SK-N-SH (cell line): Measurements from ENCODE around the gene ATF7IP2. TPM values are rescaled to one million over a fixed set of nuclear protein-coding genes. Genes with fewer than 3 reads are reported as not detected.

Experiments
- CTCF ChIA-PET: fragments of 300-600, 350-600 bp; formaldehyde crosslinking; extraction: SDS; loops from one replicate; lab custom pipeline; 2021; lab: Yijun Ruan, JAX
- POLR2A ChIA-PET: fragments of 350-600 bp; sonication (Branson Sonifier 250); formaldehyde crosslinking; extraction: SDS; loops from one replicate; lab custom pipeline; 2020; ENCODE audit warnings: antibody characterized with exemption, inconsistent platforms; lab: Yijun Ruan, JAX
- DNase-seq: peaks from one replicate; pipeline ENCODE4 v3.0.0; 2012
- H2AFZ ChIP-seq: fragments of 200-600 bp; sonication (generic); 2 replicates; pipeline ENCODE4 v1.8.1; 2016; ENCODE audit warnings: antibody characterized with exemption, mild to moderate bottlenecking, low read depth
- H3F3A ChIP-seq: fragments of 200-600 bp; sonication (generic); replicated peaks from 2 replicates; pipeline ENCODE3; 2016; ENCODE audit warnings: antibody characterized with exemption, mild to moderate bottlenecking; ENCODE audit not compliant: insufficient read depth
- H3K27ac ChIP-seq, 2 experiments: fragments of 200-500 bp in 1 of 2; fragments of 200-600 bp in 1 of 2; sonication (Bioruptor generic) in 1 of 2; sonication (generic), shearing (Covaris generic) in 1 of 2; 2 replicates each; pipeline versions ENCODE4 v1.5.1 to v1.6.1; 2014 to 2016; ENCODE audit warnings: low read depth in 2 of 2, inconsistent platforms in 1 of 2, low read length in 1 of 2, mild to moderate bottlenecking in 1 of 2, mixed read lengths in 1 of 2
- H3K27me3 ChIP-seq: fragments of 200-600 bp; sonication (generic), shearing (Covaris generic); 2 replicates; pipeline ENCODE4 v1.6.1; 2016; ENCODE audit warnings: mixed run types; ENCODE audit not compliant: insufficient read depth
- H3K36me3 ChIP-seq, 2 experiments: fragments of 200-500 bp in 1 of 2; fragments of 200-600 bp in 1 of 2; sonication (Bioruptor generic) in 1 of 2; sonication (generic) in 1 of 2; replicated peaks in 1 of 2; 2 replicates each; pipeline versions ENCODE3 to v1.5.1; 2014 to 2016; ENCODE audit warnings: low read length in 1 of 2, mild to moderate bottlenecking in 1 of 2; ENCODE audit not compliant: insufficient read depth in 2 of 2, control insufficient read depth in 1 of 2
- H3K4me1 ChIP-seq, 2 experiments: fragments of 200-500 bp in 1 of 2; fragments of 200-600 bp in 1 of 2; sonication (Bioruptor generic) in 1 of 2; sonication (generic), shearing (Covaris generic) in 1 of 2; 2 replicates each; pipeline versions ENCODE4 v1.5.1 to v1.6.1; 2014 to 2016; ENCODE audit warnings: low read depth in 1 of 2, low read length in 1 of 2, mixed run types in 1 of 2; ENCODE audit not compliant: insufficient read depth in 2 of 2, control insufficient read depth in 1 of 2
- H3K4me2 ChIP-seq: fragments of 200-600 bp; sonication (generic), shearing (Covaris generic); 2 replicates; pipeline ENCODE4 v1.6.1; 2017; ENCODE audit warnings: mixed run types
- H3K4me3 ChIP-seq, 2 experiments: fragments of 200-500 bp in 1 of 2; fragments of 200-600 bp in 1 of 2; sonication (Bioruptor generic) in 1 of 2; sonication (generic), shearing (Covaris generic) in 1 of 2; 2 replicates each; pipeline versions ENCODE4 v1.5.1 to v1.8.1; 2014 to 2016; ENCODE audit warnings: low read depth in 2 of 2, inconsistent platforms in 1 of 2, low read length in 1 of 2, mild to moderate bottlenecking in 1 of 2, mixed read lengths in 1 of 2, moderate library complexity in 1 of 2
- H3K79me2 ChIP-seq: fragments of 200-600 bp; sonication (generic); 2 replicates; pipeline ENCODE4 v1.8.1; 2017; ENCODE audit warnings: mild to moderate bottlenecking; ENCODE audit not compliant: insufficient read depth
- H3K9ac ChIP-seq: fragments of 200-600 bp; sonication (generic); 2 replicates; pipeline ENCODE4 v1.6.1; 2017; ENCODE audit warnings: mixed run types
- H3K9me2 ChIP-seq: fragments of 200-600 bp; sonication (generic); 2 replicates; pipeline ENCODE4 v1.6.1; 2017; ENCODE audit warnings: mixed run types
- H3K9me3 ChIP-seq: fragments of 200-600 bp; sonication (generic); 2 replicates; pipeline ENCODE4 v1.6.1; 2017; ENCODE audit warnings: mixed run types, mild to moderate bottlenecking, moderate library complexity
- H4K20me1 ChIP-seq: fragments of 200-600 bp; sonication (generic); 2 replicates; pipeline ENCODE4 v1.6.1; 2017; ENCODE audit warnings: mild to moderate bottlenecking, mixed run types; ENCODE audit not compliant: insufficient read depth
- CHD2 ChIP-seq: fragments of 150-350 bp; IDR thresholded peaks from 2 replicates; pipeline ENCODE4 v1.6.1; 2018; ENCODE audit warnings: low read length; ENCODE audit not compliant: partially characterized antibody
- EP300 ChIP-seq, 2 experiments: IDR thresholded peaks; 2 replicates each; pipeline versions ENCODE4 v1.4.0 to v1.6.1; 2012; ENCODE audit warnings: borderline replicate concordance in 1 of 2, low read depth in 1 of 2, low read length in 1 of 2
- EZH2phosphoT487 ChIP-seq: fragments of 200-600 bp; sonication (generic); IDR thresholded peaks from 2 replicates; pipeline ENCODE4 v1.6.1; 2017; ENCODE audit warnings: low read depth, mixed run types, mild to moderate bottlenecking, antibody characterized with exemption, moderate library complexity, borderline replicate concordance
- GABPA ChIP-seq: IDR thresholded peaks from 2 replicates; pipeline ENCODE4 v1.4.0; 2012; ENCODE audit warnings: low read depth, mild to moderate bottlenecking
- IRF3 ChIP-seq: fragments of 150-350 bp; IDR thresholded peaks from 2 replicates; pipeline ENCODE4 v1.6.1; 2016; ENCODE audit warnings: mild to moderate bottlenecking, low read depth, low read length
- MAX ChIP-seq: IDR thresholded peaks from 2 replicates; pipeline ENCODE4 v1.4.0; 2012; ENCODE audit warnings: low read depth
- NFIC ChIP-seq: IDR thresholded peaks from 2 replicates; pipeline ENCODE4 v1.4.0; 2012; ENCODE audit warnings: borderline replicate concordance
- NRF1 ChIP-seq: IDR thresholded peaks from 2 replicates; pipeline ENCODE4 v1.6.1; 2012; ENCODE audit warnings: low read depth, mild to moderate bottlenecking, low read length
- PBX3 ChIP-seq: IDR thresholded peaks from 2 replicates; pipeline ENCODE4; 2012
- RAD21 ChIP-seq: IDR thresholded peaks from 2 replicates; pipeline ENCODE4 v1.6.1; 2012; ENCODE audit warnings: mild to moderate bottlenecking, low read length
- RCOR1 ChIP-seq: fragments of 150-350 bp; IDR thresholded peaks from 2 replicates; pipeline ENCODE4 v1.6.1; 2017; ENCODE audit warnings: antibody characterized with exemption, low read length
- RFX5 ChIP-seq: IDR thresholded peaks from 2 replicates; pipeline ENCODE4 v1.6.1; 2012; ENCODE audit warnings: mild to moderate bottlenecking, improper control_type of control experiment, low read length
- RXRA ChIP-seq: IDR thresholded peaks from 2 replicates; pipeline ENCODE4 v1.4.0; 2012; ENCODE audit warnings: low read depth, mild to moderate bottlenecking, borderline replicate concordance
- SMC3 ChIP-seq: IDR thresholded peaks from 2 replicates; pipeline ENCODE4 v1.6.1; 2012; ENCODE audit warnings: low read depth, low read length, improper control_type of control experiment
- TCF12 ChIP-seq: IDR thresholded peaks from 2 replicates; pipeline ENCODE4 v1.4.0; 2012
- TEAD4 ChIP-seq: IDR thresholded peaks from 2 replicates; pipeline ENCODE4 v1.4.0; 2012; ENCODE audit warnings: mild to moderate bottlenecking, borderline replicate concordance; ENCODE audit not compliant: insufficient read depth
- USF1 ChIP-seq: IDR thresholded peaks from 2 replicates; pipeline ENCODE4 v1.4.0; 2012; ENCODE audit warnings: low read depth, borderline replicate concordance
- USF2 ChIP-seq: fragments of 150-350 bp; IDR thresholded peaks from 2 replicates; pipeline ENCODE4 v1.6.1; 2017; ENCODE audit warnings: antibody characterized with exemption, low read length, low read depth, borderline replicate concordance
- YY1 ChIP-seq: IDR thresholded peaks from 2 replicates; pipeline ENCODE4 v1.4.0; 2012; ENCODE audit warnings: low read depth, mild to moderate bottlenecking
- WGBS: methylation state at CpG from one replicate; pipeline ENCODE4 v1.1.6; 2017; ENCODE audit warnings: low lambda C conversion rate; 5-methylcytosine and 5-hydroxymethylcytosine counted together
- polyA plus RNA-seq, 3 experiments: library from polyadenylated mRNA; depleted of rRNA; stranded (reverse); fragments of >200 nt; gene quantifications; 2 replicates each; pipeline ENCODE4 v1.2.3, GENCODE V29; 2012

Gene ATF7IP2
- polyA plus RNA-seq, 1 of the 3 experiments (the other 2 are of a cell fraction): 0.35 TPM

- TF ChIP-seq RFX5: no peak
- no peaks in the 10 kb centered on the region for H3K4me1 ChIP-seq
- H3K79me2 ChIP-seq: no peaks in the 10 kb centered on the region
- no peak overlapping the region for H3K4me3 ChIP-seq
- DNase-seq: no peak
- H3K9ac ChIP-seq: no peak overlapping the region
- no peaks in the 10 kb centered on the region for H3K9me2 ChIP-seq
- no peak overlapping the region for H3K27ac ChIP-seq
- CTCF ChIA-PET: no interaction called here
- WGBS: 57% methylated on average over 5 of the region's 5 CpGs
- no peaks in the 10 kb centered on the region for H3K36me3 ChIP-seq
- no peak overlapping the region for H3K4me2 ChIP-seq
- no peaks in the 10 kb centered on the region for H4K20me1 ChIP-seq
- no peak overlapping the region for H2AFZ ChIP-seq
- H3K27me3 ChIP-seq: no peaks in the 10 kb centered on the region
- no peaks in the 10 kb centered on the region for H3K9me3 ChIP-seq
- no peaks in the 10 kb centered on the region for H3F3A ChIP-seq
- POLR2A ChIA-PET: no interaction called here
These were observed 1.3 kb downstream of the ATF7IP2 start for GRCh38 chr16:10387188-10387617.

- Histone ChIP-seq H3K36me3 (no peaks in the 10 kb centered on the region), H3K27ac (no peak overlapping the region), H3K4me2 (no peak overlapping the region), H3K9ac (no peak overlapping the region), H3K79me2 (no peaks in the 10 kb centered on the region), H3K27me3 (no peaks in the 10 kb centered on the region), H2AFZ (no peak overlapping the region), H3K4me1 (no peaks in the 10 kb centered on the region), H3K4me3 (no peak overlapping the region), H4K20me1 (no peaks in the 10 kb centered on the region), H3K9me2 (no peaks in the 10 kb centered on the region), H3F3A (no peaks in the 10 kb centered on the region), H3K9me3 (no peaks in the 10 kb centered on the region)
- no peak for DNase-seq
- TF ChIP-seq EP300 (IDR thresholded peaks at IDR 0.05; ENCODE audit: borderline replicate concordance in 1 of 2, low read depth in 1 of 2, low read length in 1 of 2) (no peak), USF1 (no peak), MAX (no peak), RCOR1 (no peak), YY1 (no peak), EZH2phosphoT487 (no peak)
- ChIA-PET POLR2A (no interaction called here), CTCF (no interaction called here)
- WGBS: 47% methylated on average over 5 of the region's 5 CpGs
These were observed 3.1 kb downstream of the ATF7IP2 start for GRCh38 chr16:10388988-10389387.

- H3K4me2 ChIP-seq: no peak overlapping the region
- no peaks in the 10 kb centered on the region for H3K79me2 ChIP-seq
- H3K9ac ChIP-seq: no peak overlapping the region
- H3K27me3 ChIP-seq: no peaks in the 10 kb centered on the region
- H2AFZ ChIP-seq: no peak overlapping the region
- H3F3A ChIP-seq: no peaks in the 10 kb centered on the region
- H3K9me3 ChIP-seq: peaks cover 4% of the 10 kb centered on the region; the same call in 1 of the 2 replicates
- no peak overlapping the region for H3K4me3 ChIP-seq
- POLR2A ChIA-PET: no interaction called here
- no peaks in the 10 kb centered on the region for H3K9me2 ChIP-seq
- H3K27ac ChIP-seq: no peak overlapping the region
- no peaks in the 10 kb centered on the region for H3K36me3 ChIP-seq
- CTCF ChIA-PET: no interaction called here
- H4K20me1 ChIP-seq: no peaks in the 10 kb centered on the region
- H3K4me1 ChIP-seq: no peaks in the 10 kb centered on the region
- no peak for DNase-seq
- TF ChIP-seq CHD2 (no peak), GABPA (no peak), IRF3 (no peak), RCOR1 (no peak), SMC3 (no peak), EZH2phosphoT487 (no peak), NRF1 (no peak), TEAD4 (no peak), USF2 (no peak), PBX3 (no peak), TCF12 (no peak), RAD21 (no peak), RXRA (no peak), NFIC (no peak)
These were observed 4.5 kb downstream of the ATF7IP2 start for GRCh38 chr16:10390330-10390729.
